GM21717 (cell line): ENCODE measurements around the gene CCDC87.

Source experiments
- ATAC-seq: cut with Tn5 transposase; IDR thresholded peaks from one replicate; pipeline ENCODE4 v1.9.1; 2021; ENCODE audit warnings: mild to moderate bottlenecking, moderate library complexity; ENCODE audit not compliant: unreplicated experiment

Gene CCDC87

DNA sequence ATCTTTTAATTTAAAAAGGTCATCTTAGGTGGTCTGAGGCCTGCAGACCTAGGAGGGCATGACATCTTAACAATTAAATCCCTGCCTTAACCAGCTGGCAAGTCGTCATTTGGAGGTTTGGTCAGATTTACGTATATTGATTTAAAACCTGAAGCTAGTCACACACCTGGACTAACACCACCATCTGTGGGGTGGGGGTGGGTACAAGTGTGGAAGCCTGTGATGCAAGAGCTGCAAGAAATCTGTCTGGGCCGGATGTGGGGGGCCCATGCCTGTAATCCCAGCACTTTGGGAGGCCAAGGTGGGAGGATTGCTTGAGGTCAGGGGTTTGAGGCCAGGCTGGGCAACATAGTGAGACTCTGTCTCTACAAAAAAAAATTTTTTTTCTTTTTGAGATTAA is 11.6 kb downstream of the CCDC87 start:
- ATAC-seq: no peak

GRCh38 chr11:66580803-66581202 is 12.1 kb downstream of the CCDC87 start:
- ATAC-seq: no peak

GRCh38 chr11:66579017-66579606 is 13.8 kb downstream of the CCDC87 start:
- ATAC-seq: no peak

- no peak for ATAC-seq
These were observed 22.0 kb downstream of the CCDC87 start for GRCh38 chr11:66570850-66571180.

GRCh38 chr11:66570079-66570849 is 22.6 kb downstream of the CCDC87 start:
- ATAC-seq: no peak

GRCh38 chr11:66569076-66569475 is 23.8 kb downstream of the CCDC87 start:
- no peak for ATAC-seq

- ATAC-seq: no peak
These were observed 24.5 kb downstream of the CCDC87 start, which contains the start of gene CTSF for GRCh38 chr11:66568124-66568916. TSS of gene CTSF (minus strand) at chr11:66568606. CDS start at chr11:66568486, 120 bp downstream.

DNA sequence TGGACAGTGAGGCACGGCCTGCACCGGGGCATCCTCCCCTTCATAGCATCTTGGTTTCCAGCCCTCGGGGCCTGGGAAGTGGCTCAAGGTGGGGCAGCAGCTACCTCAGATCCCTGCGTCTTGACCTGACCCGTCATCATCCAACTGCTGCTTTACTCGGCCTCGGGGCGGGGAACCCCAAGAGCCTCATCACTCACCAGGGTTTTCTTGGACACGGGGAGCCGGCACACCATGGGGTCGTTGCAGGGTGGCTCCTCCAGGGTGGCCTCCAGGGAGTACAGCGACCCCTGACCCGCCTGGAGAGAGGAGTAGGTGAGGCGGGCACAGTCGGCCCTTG is 25.1 kb downstream of the CCDC87 start:
- ATAC-seq: no peak

DNA sequence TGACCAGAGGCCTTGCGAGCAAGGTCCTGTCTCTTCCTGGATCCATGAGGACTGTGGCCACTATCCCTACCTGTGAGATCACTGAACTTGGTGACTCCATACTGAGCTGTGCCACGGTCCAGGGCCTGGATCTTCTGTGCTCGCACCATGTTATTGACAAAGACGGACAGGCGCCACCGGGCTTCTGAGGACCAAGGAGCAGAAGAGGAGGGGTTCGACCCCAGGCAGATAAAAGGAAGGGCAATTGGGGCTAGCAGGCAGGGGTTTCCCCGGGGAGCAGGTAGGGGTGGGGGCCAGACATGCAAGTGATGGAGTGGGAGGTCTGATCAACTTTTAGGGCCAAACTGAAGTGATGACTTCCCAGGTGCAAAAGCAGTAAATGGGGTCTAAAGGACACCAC is 26.6 kb downstream of the CCDC87 start:
- ATAC-seq: no peak

DNA sequence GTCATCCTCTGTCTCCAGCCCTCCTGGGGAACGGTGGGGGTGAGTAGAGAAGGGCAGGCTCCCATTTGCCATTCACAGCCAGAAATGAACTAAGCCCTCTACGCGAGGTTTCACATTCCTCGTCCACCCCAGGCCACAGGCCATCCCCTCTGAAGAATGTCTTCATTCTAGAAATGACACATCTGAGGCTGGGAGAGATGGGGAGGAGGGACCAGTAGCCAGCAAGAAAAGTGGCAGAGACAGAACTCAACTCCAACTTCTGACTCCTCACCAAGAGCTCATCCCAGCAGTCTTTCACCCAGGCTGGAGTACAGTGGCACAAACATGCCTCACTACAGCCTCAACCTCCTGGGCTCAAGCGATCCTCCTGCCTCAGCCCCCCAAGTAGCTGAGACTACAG is 27.9 kb downstream of the CCDC87 start:
- ATAC-seq: no peak

DNA sequence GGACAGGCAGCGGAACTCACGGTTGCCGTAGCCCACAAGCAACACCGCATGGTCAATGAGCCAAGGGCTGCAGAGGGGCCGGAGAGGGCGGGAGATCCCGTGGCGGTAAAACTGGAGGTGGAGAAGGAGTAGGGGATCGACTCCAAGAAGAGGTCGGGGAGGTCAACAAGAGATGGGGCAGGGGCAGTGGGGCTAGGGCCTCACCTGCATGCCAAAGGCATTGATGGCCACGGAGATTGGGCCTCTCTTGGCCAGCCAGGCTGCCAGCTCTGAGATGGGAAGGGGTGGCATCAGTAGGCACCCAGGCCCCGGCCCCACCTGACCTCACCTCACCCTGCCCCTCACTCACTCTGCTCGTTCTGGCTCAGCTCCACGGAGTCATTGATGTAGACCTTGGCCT is 28.3 kb downstream of the CCDC87 start:
- no peak for ATAC-seq

- ATAC-seq: no peak
These were observed 29.0 kb downstream of the CCDC87 start for GRCh38 chr11:66563832-66564231.

- ATAC-seq: no peak
These were observed 29.8 kb downstream of the CCDC87 start for GRCh38 chr11:66562907-66563583.

GRCh38 chr11:66562275-66562674 is 30.6 kb downstream of the CCDC87 start:
- ATAC-seq: no peak

GRCh38 chr11:66561975-66562248 is 31.0 kb downstream of the CCDC87 start:
- ATAC-seq: no peak

DNA sequence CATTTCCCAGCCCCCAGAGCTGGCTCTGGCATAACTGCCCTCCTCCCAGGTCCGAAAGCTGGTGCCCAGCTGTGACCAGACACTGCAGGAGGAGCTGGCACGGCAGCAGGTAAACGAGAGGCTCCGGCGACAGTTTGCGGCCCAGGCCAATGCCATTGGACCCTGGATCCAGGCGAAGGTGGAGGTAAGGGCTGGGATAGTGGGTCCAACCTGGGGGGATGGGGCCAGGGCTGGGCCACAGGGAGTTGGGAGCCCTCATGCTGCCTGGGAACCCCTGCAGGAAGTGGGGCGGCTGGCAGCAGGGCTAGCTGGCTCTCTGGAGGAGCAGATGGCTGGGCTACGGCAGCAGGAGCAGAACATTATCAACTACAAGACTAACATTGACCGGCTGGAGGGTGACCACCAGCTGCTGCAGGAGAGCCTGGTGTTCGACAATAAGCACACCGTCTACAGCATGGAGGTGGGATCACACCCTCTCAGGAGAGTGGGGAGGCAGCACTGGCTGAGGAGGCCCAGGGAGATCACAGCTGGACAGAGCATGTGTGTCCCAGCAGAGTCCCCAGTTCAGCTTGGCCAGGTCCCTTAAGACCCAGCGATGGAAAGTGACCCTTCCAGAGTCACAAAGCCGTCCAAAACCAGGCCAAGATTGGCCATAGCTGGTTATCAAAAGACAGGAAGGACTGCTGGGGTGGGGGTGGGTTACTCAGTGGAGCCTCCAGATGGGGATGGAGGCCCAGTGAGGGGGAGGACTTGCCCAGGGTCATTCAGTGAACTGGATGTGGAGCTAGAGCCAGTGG is 31.5 kb downstream of the CCDC87 start:
- no peak for ATAC-seq

DNA sequence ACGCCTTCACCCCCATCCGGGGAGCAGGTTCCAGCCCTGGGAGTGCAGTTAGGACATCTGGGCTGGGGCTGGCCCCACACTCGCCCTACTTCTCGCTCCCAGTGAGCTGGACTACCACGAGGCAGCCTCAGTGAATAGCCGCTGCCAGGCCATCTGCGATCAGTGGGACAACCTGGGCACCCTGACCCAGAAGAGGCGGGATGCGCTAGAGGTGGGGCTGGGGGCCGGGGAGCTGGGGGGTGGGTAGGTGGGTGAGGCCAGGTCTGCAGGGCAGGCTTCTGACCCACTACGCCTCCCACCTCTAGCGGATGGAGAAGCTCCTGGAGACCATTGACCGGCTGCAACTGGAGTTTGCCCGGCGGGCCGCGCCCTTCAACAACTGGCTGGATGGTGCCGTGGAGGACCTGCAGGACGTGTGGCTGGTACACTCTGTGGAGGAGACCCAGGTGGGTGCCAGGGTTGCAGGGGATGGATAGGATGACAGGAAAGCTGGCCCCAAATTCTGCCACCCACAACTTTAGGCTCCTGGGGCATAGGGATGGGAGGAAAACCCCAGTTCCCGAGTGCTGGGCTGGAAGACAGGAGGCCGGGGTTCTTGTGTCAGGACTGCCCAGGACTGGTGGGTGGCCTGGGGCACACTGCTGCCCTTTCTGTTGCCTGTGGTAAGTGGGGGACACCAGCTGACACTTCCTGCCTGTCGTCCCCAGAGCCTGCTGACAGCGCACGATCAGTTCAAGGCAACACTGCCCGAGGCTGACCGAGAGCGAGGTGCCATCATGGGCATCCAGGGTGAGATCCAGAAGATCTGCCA is 32.8 kb downstream of the CCDC87 start:
- ATAC-seq: no peak

- no peak for ATAC-seq
These were observed 33.6 kb downstream of the CCDC87 start for GRCh38 chr11:66559142-66559865.

DNA sequence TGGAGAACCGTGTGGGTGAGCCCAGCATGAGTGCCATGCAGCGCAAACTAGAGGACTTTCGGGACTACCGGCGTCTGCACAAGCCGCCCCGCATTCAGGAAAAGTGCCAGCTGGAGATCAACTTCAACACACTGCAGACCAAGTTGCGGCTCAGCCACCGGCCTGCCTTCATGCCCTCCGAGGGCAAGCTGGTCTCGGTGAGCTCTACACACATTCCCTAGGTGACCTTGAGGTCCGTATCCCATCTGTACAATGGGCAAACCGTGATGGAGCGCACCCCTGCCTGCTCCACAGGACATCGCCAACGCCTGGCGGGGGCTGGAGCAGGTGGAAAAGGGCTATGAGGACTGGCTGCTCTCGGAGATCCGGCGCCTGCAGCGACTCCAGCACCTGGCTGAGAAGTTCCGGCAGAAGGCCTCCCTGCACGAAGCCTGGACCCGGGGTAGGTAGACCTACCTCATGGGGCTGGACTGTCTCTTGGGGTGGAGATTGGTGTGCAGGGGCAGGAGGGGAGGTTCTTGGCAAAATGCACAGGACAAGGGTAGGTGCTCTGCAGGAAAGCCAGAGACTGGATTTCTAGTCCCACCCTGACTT is 35.0 kb downstream of the CCDC87 start:
- ATAC-seq: no peak
